HepG2 (cell line): Measurements from ENCODE around the gene STX10. TPM values are rescaled to one million over a fixed set of nuclear protein-coding genes. Genes with fewer than 3 reads are reported as not detected.

Experiments used
- ADNP ChIP-seq: sonication (generic); formaldehyde crosslinking; IDR thresholded peaks from 2 replicates; pipeline ENCODE4 v1.4.0; 2020; ENCODE audit warnings: missing genetic modification reagents
- CCAR2 ChIP-seq: fragments of 200-400 bp; formaldehyde crosslinking; optimal IDR thresholded peaks from 2 replicates; pipeline ENCODE3; 2018; ENCODE audit warnings: low read depth, mild to moderate bottlenecking, low read length, moderate library complexity
- GABPB1 ChIP-seq: IDR thresholded peaks from 2 replicates; pipeline ENCODE4 v1.6.1; 2016; ENCODE audit warnings: mild to moderate bottlenecking, missing genetic modification reagents, moderate library complexity, missing compliant biosample characterization
- GZF1 ChIP-seq: sonication (generic); formaldehyde crosslinking; IDR thresholded peaks from 2 replicates; pipeline ENCODE4 v1.5.1; 2020; ENCODE audit warnings: mild to moderate bottlenecking, missing genetic modification reagents
- HOXD1 ChIP-seq: sonication (generic); formaldehyde crosslinking; IDR thresholded peaks from 2 replicates; pipeline ENCODE4 v1.5.0; 2020; ENCODE audit warnings: missing genetic modification reagents
- KLF11 ChIP-seq: IDR thresholded peaks from 2 replicates; pipeline ENCODE4 v1.6.1; 2016; ENCODE audit warnings: missing compliant biosample characterization
- LCORL ChIP-seq, 2 experiments: fragments of 450-650 bp in 1 of 2; sonication (generic) in 1 of 2; formaldehyde crosslinking in 1 of 2; IDR thresholded peaks; 2 replicates each; pipeline versions ENCODE4 v1.5.0 to v1.6.1; 2017 to 2020; ENCODE audit warnings: antibody characterized with exemption in 1 of 2, missing genetic modification reagents in 1 of 2
- MIER3 ChIP-seq: IDR thresholded peaks from 2 replicates; pipeline ENCODE4 v1.6.1; 2016; ENCODE audit warnings: missing compliant biosample characterization, borderline replicate concordance
- NFYC ChIP-seq: IDR thresholded peaks from 2 replicates; pipeline ENCODE4 v1.6.1; 2016; ENCODE audit warnings: missing genetic modification reagents, missing compliant biosample characterization
- PATZ1 ChIP-seq: sonication (generic); formaldehyde crosslinking; IDR thresholded peaks from 2 replicates; pipeline ENCODE4 v1.4.0; 2020; ENCODE audit warnings: missing genetic modification reagents
- TERF1 ChIP-seq: sonication (generic); formaldehyde crosslinking; IDR thresholded peaks from 2 replicates; pipeline ENCODE4 v1.8.0; 2022; ENCODE audit warnings: mild to moderate bottlenecking, missing genetic modification reagents, moderate library complexity
- TOPORS ChIP-seq: sonication (generic); formaldehyde crosslinking; IDR thresholded peaks from 2 replicates; pipeline ENCODE4 v1.8.0; 2023; ENCODE audit warnings: mild to moderate bottlenecking, missing genetic modification reagents
- ZBTB33 ChIP-seq: sonication (generic); formaldehyde crosslinking; IDR thresholded peaks from 2 replicates; pipeline ENCODE4 v1.4.0; 2020; ENCODE audit warnings: missing genetic modification reagents
- ZFP1 ChIP-seq: IDR thresholded peaks from 2 replicates; pipeline ENCODE4 v1.6.1; 2016
- ZFP36 ChIP-seq: fragments of 150-350 bp; IDR thresholded peaks from 2 replicates; pipeline ENCODE4 v1.6.1; 2018; ENCODE audit warnings: borderline replicate concordance, low read length, low read depth; ENCODE audit not compliant: partially characterized antibody
- ZFP62 ChIP-seq: sonication (generic); formaldehyde crosslinking; IDR thresholded peaks from 2 replicates; pipeline ENCODE4 v1.4.0; 2020; ENCODE audit warnings: missing genetic modification reagents
- ZMYM4 ChIP-seq: sonication (generic); formaldehyde crosslinking; IDR thresholded peaks from 2 replicates; pipeline ENCODE4 v1.8.1; 2023; ENCODE audit warnings: mild to moderate bottlenecking, missing genetic modification reagents
- ZNF225 ChIP-seq: sonication (generic); formaldehyde crosslinking; IDR thresholded peaks from 2 replicates; pipeline ENCODE4 v1.4.0; 2020; ENCODE audit warnings: mild to moderate bottlenecking, missing genetic modification reagents
- ZNF292 ChIP-seq: sonication (generic); formaldehyde crosslinking; IDR thresholded peaks from 2 replicates; pipeline ENCODE4 v1.8.1; 2022; ENCODE audit warnings: mild to moderate bottlenecking, low read depth, missing genetic modification reagents, borderline replicate concordance
- ZNF530 ChIP-seq: sonication (generic); formaldehyde crosslinking; IDR thresholded peaks from 2 replicates; pipeline ENCODE4 v1.5.0; 2020; ENCODE audit warnings: low read depth, mild to moderate bottlenecking, missing genetic modification reagents
- polyA plus RNA-seq, 8 experiments: library from polyadenylated mRNA; depleted of rRNA in 3 of 8; stranded (reverse) in 7 of 8; unstranded in 1 of 8; fragments of >200 nt; fragmentation: Illumina TruSeq in 4 of 8; extraction: Trizol in 4 of 8; gene quantifications; 2 replicates each; pipeline versions ENCODE4 v1.2.1 to v1.2.3, GENCODE V29; 2011 to 2016; ENCODE audit warnings: low read depth in 4 of 8, missing spikeins in 1 of 8, mixed read lengths in 1 of 8; ENCODE audit not compliant: insufficient read depth in 1 of 8
- total RNA-seq, 5 experiments: library from RNA; depleted of rRNA; stranded (reverse); fragments of >200 nt; fragmentation: Illumina TruSeq; extraction: Trizol; gene quantifications; 2 replicates each; pipeline ENCODE4 v1.2.3, GENCODE V29; 2016; ENCODE audit warnings: low read depth in 1 of 5
- TF ChIP-seq, protein P1 (sequence below): sonication (generic); formaldehyde crosslinking; IDR thresholded peaks from 2 replicates; pipeline ENCODE4 v1.4.0; 2020; ENCODE audit warnings: mild to moderate bottlenecking, missing genetic modification reagents
- TF ChIP-seq, protein P2 (sequence below): sonication (generic); formaldehyde crosslinking; IDR thresholded peaks from 2 replicates; pipeline ENCODE4 v1.4.0; 2020; ENCODE audit warnings: missing genetic modification reagents

The STX10 gene
- total and polyA plus RNA-seq, 2 of the 13 experiments (the other 11 are each of a cell fraction or from before 2014, with no cell fraction given), result 47.9 to 66.4 TPM

GRCh38 chr19:13164343-13165161 lies 14.4 kb upstream of the STX10 start (continued):
- peak; percentile 76; the same call in 1 of the 2 replicates for TF ChIP-seq MIER3 (CRISPR knock-in tag)
- TF ChIP-seq, protein P1, sequence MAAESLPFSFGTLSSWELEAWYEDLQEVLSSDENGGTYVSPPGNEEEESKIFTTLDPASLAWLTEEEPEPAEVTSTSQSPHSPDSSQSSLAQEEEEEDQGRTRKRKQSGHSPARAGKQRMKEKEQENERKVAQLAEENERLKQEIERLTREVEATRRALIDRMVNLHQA (CRISPR knock-in tag), result no peak
- peak; percentile 53; the same call in 1 of the 2 replicates for TF ChIP-seq ZFP1 (CRISPR knock-in tag)
- no peak for TF ChIP-seq ZNF225 (CRISPR knock-in tag)
- TF ChIP-seq HOXD1, result 0 out of 2 replicates have a peak, but pooled peaks have one; percentile 59
- TF ChIP-seq ZMYM4 (CRISPR knock-in tag), result peak; percentile 76
- TF ChIP-seq ADNP (CRISPR knock-in tag), result no peak
- no peak for TF ChIP-seq TOPORS
- TF ChIP-seq GZF1 (CRISPR knock-in tag), result no peak
- TF ChIP-seq ZNF530 (CRISPR knock-in tag), result no peak
- no peak for TF ChIP-seq CCAR2
- TF ChIP-seq ZFP62 (CRISPR knock-in tag), result no peak
- TF ChIP-seq PATZ1 (CRISPR knock-in tag), result peak; percentile 92
- TF ChIP-seq TERF1, result no peak
- TF ChIP-seq KLF11, result 0 out of 2 replicates have a peak, but pooled peaks have one; percentile 53
- TF ChIP-seq ZFP36, result no peak
- TF ChIP-seq GABPB1 (CRISPR knock-in tag), result peak; percentile 90
- peak; percentile 43; the same call in 1 of the 2 replicates for TF ChIP-seq ZNF292 (CRISPR knock-in tag)
- TF ChIP-seq LCORL (IDR thresholded peaks at IDR 0.05), result no peak
- peak; percentile 84; the same call in 1 of the 2 replicates for TF ChIP-seq LCORL (CRISPR knock-in tag; IDR thresholded peaks at IDR 0.05)
- TF ChIP-seq NFYC (CRISPR knock-in tag), result no peak
- TF ChIP-seq, protein P2, sequence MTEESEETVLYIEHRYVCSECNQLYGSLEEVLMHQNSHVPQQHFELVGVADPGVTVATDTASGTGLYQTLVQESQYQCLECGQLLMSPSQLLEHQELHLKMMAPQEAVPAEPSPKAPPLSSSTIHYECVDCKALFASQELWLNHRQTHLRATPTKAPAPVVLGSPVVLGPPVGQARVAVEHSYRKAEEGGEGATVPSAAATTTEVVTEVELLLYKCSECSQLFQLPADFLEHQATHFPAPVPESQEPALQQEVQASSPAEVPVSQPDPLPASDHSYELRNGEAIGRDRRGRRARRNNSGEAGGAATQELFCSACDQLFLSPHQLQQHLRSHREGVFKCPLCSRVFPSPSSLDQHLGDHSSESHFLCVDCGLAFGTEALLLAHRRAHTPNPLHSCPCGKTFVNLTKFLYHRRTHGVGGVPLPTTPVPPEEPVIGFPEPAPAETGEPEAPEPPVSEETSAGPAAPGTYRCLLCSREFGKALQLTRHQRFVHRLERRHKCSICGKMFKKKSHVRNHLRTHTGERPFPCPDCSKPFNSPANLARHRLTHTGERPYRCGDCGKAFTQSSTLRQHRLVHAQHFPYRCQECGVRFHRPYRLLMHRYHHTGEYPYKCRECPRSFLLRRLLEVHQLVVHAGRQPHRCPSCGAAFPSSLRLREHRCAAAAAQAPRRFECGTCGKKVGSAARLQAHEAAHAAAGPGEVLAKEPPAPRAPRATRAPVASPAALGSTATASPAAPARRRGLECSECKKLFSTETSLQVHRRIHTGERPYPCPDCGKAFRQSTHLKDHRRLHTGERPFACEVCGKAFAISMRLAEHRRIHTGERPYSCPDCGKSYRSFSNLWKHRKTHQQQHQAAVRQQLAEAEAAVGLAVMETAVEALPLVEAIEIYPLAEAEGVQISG, result peak; percentile 90
- peak; percentile 19; the same call in 1 of the 2 replicates for TF ChIP-seq ZBTB33 (CRISPR knock-in tag)
